ENCODE results near the gene CRISPLD2.
"Not testable (repeated sequence)": the region's sequence is repeated elsewhere in the genome, so short reads cannot be mapped to it uniquely, and the experiment has no call there.

Gene CRISPLD2

DNA sequence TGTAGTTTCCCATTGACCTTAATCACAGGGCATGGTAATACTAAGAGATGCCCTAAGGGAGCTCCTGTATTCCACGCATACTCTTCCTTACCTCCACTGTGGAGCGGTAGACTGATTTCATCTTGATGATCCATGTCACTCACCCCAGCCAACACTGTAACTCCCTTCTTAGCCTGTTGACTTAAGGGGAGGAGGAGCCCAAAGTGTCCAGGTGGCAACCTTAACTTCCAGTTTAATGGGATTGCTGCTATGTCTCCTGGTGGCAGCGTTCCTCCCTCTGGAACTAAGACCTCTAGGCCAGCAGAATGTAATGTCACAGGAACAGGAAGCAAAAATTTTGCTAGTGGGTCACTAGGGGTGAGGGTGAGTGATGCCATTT, 36.4 kb downstream of the CRISPLD2 start:
- not testable (repeated sequence) for DNase-seq (ENCODE audit: low read depth in 1 of 2, low spot score in 1 of 2)

DNA sequence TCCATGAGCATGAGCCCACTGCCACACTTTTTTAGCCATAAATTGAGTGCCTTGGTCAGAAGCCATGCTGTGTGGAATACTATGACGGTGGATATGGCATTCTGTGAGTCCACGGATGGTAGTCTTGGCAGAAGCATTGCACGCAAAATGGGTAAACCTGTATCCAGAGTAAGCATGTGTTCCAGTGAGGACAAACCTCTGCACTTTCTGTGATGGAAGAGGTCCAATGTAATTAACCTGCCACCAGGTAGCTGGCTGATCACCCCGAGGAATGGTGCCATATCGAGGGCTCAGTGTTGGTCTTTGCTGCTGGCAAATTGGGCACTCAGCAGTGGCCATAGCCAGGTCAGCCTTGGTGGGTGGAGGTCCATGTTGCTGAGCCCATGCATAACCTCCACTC, 37.0 kb downstream of the CRISPLD2 start:
- DNase-seq (ENCODE audit: low read depth in 1 of 2, low spot score in 1 of 2): not testable (repeated sequence)

DNA sequence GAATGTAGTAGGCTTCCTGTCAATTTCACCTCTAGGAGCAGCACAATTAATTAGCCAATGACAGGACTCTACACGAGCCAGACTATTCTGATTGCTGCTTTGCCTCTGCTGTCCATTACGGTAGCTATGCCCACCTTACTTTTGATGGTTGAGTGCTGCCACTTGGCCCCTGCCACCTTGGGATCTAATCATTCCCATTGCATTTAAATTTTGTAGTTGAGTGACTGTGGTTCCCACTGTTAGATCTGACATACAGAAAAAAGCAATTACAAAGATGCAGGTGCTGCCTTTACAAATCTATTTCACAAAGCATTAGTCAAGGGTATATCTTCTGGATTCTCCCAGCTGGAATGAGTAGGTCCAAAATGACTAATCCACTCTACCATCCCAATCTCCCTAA, 39.9 kb downstream of the CRISPLD2 start:
- no peak for DNase-seq (ENCODE audit: low read depth in 1 of 2, low spot score in 1 of 2)

DNA sequence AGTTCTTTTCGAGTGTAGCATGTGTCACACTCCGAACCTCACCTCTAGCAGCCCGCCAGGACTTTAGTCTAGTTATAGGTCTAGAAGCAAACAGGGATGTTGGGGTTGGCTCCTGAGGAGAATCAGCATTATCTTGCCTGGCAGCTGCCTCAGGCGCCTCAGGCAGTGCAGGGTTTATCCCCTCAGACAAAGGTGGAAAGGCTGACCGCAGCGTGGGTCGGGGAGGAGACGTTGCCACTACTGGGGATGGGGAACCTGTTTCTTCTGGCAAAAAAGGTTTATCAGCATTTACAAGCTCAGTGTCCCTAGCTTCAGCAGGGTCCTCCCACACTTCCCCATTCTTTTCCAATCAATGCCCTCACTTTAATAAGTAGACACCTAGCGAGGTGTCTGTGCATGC, 40.6 kb downstream of the CRISPLD2 start:
- DNase-seq (ENCODE audit: low read depth in 1 of 2, low spot score in 1 of 2): no peak

DNA sequence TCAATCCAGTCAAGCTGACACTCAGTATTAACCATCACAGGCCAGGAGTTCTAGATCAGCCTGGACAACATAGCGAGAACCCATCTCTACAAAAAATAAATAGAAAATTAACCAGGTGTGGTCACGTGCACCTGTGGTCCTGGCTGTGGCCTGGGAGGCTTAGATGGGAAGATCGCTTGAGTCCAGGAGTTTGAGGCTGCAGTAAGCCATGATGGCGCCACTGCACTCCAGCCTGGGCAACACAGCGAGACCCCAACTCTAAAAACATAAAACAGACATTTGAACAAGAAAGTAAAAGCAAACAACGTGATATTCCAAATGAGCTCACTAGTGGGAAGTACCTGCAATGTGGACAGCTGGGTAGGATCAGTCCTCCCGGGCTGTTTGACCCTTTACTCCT, 41.9 kb downstream of the CRISPLD2 start:
- DNase-seq (ENCODE audit: low read depth in 1 of 2, low spot score in 1 of 2): no peak

DNA sequence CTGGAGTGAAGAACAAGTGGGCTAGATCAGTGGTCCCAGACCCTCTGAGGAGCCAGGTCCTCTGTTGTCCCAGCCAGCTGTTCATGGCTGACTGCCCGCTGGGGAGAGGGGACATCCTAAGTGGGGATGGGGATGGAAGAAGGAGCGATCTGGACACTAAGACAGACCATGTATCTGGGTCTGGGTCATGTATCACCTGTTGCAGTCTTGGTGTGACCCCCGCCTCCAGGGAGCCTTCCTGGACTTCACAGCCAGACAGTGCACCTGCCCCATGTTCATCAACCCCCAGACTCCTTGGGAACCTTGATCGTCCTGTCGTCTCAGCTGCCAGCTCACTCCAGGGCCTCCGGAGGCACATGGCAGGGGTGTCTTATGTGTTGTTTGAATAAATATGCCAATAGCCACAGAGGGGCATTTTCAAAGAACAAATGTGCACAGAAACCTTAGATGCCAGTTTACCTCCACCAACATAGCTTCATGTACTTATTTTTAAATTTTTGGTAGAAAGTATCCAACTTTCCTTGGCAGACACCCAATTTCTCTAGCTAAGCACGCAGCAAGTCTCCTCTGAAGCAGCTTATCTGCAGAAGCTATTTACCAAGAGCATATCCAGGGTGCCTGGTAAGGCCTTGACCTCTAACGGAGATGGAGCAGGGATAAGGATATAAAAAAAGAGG, 43.2 kb downstream of the CRISPLD2 start:
- DNase-seq (ENCODE audit: low read depth in 1 of 2, low spot score in 1 of 2): no peak

DNA sequence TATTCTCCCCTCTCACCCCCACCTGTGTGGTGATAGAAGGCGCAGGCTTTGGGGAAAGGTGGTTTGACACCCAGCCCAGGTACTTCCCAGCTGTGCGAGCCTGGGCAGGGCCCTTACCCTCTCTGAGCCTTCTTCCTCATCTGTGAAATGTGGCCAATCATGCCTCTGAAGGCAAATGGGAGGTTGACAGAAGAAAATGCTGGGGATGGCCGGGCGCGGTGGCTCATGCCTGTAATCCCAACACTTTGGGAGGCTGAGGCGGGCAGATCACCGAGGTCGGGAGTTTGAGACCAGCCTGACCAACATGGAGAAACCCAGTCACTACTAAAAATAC, 43.7 kb downstream of the CRISPLD2 start:
- no peak for DNase-seq (ENCODE audit: low read depth in 1 of 2, low spot score in 1 of 2)

DNA sequence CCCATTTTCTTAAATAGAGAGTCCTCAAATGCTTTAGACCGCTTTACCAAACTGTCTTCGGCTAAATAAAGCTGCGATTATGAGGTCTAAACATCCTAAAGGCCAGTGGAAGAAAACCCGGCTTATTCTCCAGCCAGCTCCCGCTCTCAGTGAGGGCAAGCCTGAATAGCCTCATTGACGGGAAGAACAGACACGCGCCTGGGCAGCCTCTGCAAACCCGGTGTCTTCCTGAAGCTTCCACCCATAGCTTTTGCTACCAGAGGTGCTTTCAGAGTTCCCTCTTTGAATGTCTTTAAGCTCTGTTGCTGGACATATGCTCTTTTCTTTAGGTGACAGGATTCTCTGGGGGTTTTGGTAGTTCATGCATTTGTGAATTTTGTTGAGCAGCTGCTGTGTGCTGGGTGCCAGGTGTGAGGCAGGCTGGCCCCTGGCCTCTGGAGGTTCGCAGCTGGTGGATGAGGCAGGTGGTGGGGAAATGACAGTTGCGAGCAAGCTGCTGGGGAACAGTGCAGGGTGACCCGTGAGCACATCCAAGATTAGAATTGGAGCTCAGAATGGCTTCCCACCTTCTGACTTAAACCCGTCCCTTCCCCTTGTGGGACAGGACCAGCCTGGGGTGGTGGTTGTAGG, 44.7 kb downstream of the CRISPLD2 start:
- no peak for DNase-seq (ENCODE audit: low read depth in 1 of 2, low spot score in 1 of 2)

DNA sequence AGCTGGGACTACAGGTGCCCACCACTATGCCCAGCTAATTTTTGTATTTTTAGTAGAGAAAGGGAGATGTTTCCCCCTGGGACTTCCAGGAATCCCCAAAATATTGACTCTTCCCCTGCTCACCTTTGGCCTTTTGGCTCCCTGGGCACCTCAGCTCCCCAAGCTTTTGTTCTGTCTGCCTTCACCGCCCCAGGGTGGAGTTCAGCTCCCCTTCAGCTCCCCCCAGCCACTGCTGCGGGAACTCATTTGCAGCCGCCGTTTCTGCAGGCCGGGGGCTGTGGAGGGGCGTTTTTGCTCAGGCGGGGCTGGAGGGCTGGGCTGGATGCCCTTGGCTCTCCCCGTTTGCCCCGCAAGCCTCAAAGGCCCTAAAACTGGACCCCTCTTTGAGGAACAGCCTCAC, 47.9 kb downstream of the CRISPLD2 start:
- no peak for DNase-seq (ENCODE audit: low read depth in 1 of 2, low spot score in 1 of 2)

DNA sequence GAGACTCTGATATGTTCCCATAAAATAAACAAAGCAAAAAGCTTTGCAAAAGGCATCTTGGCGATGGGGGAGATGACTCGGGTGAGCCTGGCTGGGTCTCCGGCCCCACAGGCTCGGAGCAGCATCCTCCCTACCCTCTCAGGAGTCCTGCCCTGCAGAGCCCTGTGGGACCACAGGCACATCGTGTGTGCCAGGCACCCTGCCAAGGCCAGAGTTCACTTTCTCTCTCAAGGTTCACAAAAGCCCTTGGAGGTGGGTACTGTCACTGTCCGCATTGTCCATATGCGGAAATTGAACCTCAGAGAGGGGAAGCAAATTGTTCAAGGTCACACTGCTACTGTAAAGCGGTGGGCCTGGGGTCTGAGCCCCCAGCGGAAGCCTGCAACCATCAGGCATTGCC, 48.5 kb downstream of the CRISPLD2 start:
- no peak for DNase-seq (ENCODE audit: low read depth in 1 of 2, low spot score in 1 of 2)

DNA sequence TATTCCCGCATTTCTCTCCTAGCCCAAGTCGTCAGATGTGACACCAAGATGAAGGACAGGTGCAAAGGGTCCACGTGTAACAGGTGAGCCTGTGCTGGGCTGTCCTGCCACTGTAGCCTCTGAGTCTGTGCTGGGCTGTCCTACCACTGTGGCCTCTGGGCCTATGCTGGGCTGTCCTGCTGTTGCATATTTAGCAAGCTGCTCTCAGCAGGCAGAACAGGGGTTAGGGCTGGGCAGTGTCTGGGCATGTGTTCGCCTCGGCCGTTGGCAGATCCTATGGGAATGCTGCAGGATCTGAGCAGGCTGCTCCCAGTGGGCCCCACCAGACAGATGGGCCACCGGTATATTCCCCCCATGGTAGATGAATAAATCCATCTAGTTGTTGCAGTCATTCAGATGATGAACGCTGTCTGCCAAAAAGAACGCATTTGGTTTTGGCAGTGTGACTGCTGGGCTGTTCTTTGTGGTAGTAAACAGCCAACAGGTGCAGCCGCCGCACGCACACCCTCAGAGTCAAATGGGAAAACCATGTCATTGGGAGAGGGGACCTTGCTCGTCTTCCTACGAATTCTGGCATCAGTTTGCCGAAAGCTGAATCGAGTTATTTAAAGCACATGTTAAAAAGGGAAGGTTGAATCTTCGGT, 49.2 kb downstream of the CRISPLD2 start:
- no peak for DNase-seq (ENCODE audit: low read depth in 1 of 2, low spot score in 1 of 2)

DNA sequence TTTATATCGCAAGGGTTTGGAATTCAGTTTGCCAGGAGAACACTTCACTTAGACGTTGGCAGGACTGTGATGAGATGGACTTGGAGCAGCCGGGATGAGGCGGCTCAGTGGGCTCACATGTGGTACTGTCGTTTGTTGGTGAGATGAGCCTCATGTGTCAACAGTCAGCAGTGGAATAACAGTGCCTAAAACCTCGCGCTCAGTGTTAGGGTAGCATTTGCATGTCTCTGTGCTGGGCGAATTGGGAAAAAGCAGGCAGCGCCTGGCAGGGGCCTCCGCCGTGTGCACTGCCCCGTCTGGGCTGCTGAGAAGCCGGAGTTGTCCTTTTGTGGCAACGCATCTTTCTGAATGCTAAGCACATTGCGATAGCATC, 49.7 kb downstream of the CRISPLD2 start:
- DNase-seq (ENCODE audit: low read depth in 1 of 2, low spot score in 1 of 2): no peak

DNA sequence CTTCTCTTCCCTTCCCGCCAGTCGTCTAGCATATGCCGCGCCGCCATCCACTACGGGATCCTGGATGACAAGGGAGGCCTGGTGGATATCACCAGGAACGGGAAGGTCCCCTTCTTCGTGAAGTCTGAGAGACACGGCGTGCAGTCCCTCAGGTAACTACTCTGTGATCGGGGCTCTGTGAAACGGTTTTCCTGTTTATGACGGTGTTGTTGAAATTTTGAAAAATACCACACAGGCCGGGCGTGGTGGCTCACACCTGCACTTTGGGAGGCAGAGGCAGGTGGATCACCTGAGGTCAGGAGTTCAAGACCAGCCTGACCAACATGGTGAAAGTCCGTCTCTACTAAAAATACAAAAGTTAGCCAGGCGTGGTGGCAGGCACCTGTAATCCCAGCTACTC, 53.2 kb downstream of the CRISPLD2 start:
- DNase-seq (ENCODE audit: low read depth in 1 of 2, low spot score in 1 of 2): not testable (repeated sequence)

DNA sequence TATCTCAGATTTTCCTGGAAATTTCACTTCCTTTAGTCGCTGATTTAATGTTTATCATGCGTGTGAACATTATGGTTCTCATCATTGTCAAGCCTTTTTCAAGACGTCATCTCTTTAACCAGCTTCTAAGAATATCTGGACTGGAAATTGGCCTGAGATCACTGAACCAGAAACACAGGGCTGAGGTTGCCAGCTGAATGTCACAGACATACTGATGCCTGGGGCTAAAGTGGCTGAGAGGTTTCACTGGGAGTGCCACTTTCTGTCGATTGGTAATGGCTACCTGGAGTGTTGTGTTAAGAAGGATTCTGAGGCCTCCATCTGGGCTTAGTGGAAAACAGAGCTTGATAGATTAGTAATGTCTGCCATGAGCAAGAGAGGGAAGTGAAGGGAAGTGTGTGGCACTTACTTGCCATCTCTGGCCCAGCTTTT, 54.2 kb downstream of the CRISPLD2 start:
- no peak for DNase-seq (ENCODE audit: low read depth in 1 of 2, low spot score in 1 of 2)

DNA sequence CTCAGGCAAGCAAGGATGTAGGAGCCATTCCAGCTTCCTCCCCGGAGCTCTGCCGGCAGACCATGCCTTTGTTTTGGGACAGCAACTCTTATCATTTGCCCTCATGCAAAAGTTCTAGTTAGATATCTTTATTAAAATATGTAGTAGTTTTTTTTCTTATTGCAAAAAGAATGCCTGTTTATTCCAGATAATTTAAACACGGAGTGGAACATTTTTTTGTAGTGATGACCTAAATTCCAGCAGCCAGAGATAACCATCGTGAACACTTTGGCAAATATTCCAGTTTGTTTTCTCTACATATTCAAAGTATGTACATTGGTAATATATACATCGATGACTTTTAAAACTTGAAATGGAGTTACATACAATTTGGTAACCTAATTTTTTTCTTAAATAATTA, 54.8 kb downstream of the CRISPLD2 start:
- DNase-seq (ENCODE audit: low read depth in 1 of 2, low spot score in 1 of 2): no peak

DNA sequence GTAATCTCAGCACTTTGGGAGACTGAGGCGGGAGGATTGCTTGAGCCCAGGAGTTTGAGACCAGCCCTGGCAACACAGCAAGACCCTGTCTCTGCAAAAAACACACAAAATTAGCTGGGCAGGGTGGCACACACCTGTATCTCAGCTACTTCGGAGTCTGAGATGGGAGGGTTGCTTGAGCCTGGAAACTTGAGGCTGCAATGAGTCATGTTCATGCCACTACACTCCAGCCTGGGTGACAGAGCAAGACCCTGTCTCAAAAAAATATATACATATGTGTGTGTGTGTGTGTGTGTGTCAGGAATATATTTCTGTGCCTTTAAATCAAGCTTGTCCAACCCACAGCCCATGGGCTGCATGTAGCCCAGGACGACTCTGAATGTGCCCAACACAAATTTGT, 55.2 kb downstream of the CRISPLD2 start:
- DNase-seq (ENCODE audit: low read depth in 1 of 2, low spot score in 1 of 2): no peak

DNA sequence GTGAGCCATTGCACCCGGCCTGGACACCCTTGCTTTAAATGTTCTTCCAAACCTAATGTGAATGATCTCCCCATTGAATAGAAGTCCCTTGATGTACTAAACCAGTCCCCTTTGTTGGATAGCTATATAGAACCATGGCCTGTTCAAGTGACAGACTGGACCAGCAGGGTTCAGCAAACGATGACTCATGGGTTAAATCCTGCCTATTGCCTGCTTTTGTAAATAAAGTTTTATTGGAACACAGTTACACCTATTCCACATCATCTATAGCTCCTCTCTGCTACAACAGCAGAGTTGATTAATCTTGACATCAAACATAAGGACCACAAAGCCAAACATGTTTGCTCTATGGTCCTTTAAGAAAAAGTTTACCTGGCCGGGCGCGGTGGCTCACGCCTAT, 56.1 kb downstream of the CRISPLD2 start:
- no peak for DNase-seq (ENCODE audit: low read depth in 1 of 2, low spot score in 1 of 2)

DNA sequence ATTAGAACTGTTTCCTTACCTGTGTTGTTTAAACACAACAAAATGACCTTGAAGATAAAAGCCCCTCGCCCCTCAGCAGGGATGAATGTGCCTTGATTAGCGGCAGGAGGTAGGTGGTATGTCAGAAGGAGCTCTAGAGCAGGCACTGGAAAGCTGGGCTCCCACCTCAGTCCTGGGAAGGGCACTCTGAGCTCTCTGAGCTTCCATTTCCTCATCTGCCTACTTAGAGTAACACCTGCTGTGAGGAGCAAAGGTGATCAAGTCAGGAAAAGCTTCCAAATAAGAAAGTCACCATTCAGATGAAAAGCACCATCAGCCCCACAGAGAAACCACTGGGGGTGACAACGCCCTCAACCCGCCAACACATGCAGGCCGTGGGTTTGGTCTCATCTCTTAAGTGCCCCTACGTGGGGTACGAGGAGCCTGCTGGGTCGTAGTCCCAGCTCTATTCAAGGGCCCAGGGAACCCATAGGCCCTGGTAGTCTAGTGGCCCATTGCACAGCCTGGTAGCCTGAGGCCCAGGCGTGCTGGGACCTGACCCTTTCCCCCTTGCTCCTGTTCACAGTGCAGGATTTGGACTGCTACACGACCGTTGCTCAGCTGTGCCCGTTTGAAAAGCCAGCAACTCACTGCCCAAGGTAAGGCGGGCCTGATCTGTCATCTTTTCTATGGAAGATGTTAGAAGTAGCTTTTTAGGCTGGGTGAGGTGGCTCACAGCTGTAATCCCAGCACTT, 57.3 kb downstream of the CRISPLD2 start:
- DNase-seq (ENCODE audit: low read depth in 1 of 2, low spot score in 1 of 2): no peak

DNA sequence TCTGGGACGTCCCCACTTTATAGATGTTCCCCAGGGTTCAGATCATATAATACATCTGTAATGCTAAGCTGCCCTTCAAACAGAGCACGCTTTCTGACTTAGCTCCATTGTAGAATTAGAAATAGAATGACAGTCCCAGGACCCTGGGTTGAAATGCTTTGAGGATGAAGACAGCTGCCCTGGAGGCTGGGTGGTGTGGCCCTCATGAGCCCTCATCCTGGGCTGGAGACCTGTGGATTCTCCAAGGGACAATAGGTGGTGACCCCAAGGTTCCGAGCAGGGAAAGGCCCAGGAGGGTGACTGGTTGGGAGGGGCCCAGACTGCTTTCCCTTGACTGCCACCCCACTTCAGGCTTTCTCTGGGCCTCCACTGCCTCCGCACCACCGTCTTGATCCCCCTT, 59.0 kb downstream of the CRISPLD2 start:
- DNase-seq (ENCODE audit: low read depth in 1 of 2, low spot score in 1 of 2): no peak

DNA sequence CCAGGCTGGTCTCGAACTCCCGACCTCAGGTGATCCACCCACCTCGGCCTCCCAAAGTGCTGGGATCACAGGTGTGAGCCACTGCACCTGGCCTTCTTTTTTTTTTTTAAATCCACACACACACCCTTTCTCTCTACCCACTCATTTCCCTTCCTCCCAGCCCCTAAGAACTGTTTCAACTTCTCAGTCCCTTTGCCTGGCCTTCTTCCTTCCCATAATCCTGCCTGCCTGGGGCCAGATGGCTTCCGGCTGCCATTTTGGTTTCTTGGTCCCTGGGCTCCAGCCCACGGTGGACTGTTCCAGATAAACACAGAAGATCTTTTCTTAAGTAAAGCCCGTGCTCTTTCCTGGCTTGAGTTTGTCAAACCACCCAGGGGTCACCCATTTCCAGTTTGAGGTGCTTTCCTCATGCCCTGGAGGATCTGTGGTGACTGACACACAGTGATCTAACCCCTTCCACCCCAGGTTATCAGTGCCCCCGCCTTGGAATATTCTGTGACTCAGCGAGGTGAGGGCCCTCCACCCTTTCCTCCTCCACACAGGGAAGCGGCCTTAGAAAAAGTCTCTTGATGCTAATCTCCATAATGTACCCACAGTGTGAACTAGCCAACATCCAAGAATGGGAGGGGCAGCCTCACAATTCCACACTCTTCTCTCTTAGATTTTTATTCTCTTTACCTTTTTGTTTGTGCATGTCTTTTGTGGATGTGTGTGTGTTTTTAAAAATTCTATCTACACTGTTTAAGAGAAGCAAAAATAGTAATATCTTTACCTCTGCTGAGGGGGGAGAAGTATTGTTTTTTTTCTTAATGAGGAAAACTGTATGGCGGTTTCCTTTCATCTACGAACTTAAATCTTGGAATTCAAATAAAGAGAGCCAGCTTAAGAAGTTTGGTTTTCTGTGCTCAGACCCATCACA, 60.0 kb downstream of the CRISPLD2 start:
- DNase-seq (ENCODE audit: low read depth in 1 of 2, low spot score in 1 of 2): no peak

All from stimulated activated CD4-positive, alpha-beta T cell treated with anti-CD3 and anti-CD28 coated beads, Interleukin-15, amount 100 ng/mL, for 1 hour (primary cell).